Measurements from ENCODE around the gene EEFSEC.

The EEFSEC gene

DNA sequence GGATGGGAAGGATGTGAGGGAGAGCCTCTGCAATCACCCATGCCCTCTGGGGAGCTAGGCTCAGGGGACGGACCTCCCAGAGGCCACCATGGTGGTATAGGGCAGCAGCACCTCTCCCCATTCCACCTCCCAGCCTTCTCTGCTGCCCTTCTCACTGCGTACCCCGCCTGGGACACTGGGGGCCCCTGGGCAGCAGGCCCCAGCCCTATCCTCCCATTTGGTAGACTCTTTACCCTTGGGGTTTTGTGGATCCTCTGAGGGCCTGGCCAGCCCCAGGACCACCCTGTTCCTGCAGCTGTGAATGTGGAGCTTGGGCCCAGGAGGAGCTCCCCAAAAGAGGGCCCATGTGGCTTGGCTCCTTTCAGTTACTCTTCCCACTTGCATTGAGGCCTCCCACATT, 181.5 kb downstream of the EEFSEC start:
- intact Hi-C loops (cut with DNase I; ENCODE audit: low total_unique reads): no loop called here
- Histone ChIP-seq H3K27me3 (no peaks in the 10 kb centered on the region), H3K4me1 (peaks cover 0 to 6% (median 0%) of the 10 kb centered on the region in 4 donors), H3K36me3 (peaks cover 3 to 26% (median 7%) of the 10 kb centered on the region in 3 donors), H3K9me3 (no peaks in the 10 kb centered on the region), H3K4me3 (no peak overlapping the region), H3K27ac (no peak overlapping the region)
- no peak for DNase-seq
- TF ChIP-seq, protein P1, sequence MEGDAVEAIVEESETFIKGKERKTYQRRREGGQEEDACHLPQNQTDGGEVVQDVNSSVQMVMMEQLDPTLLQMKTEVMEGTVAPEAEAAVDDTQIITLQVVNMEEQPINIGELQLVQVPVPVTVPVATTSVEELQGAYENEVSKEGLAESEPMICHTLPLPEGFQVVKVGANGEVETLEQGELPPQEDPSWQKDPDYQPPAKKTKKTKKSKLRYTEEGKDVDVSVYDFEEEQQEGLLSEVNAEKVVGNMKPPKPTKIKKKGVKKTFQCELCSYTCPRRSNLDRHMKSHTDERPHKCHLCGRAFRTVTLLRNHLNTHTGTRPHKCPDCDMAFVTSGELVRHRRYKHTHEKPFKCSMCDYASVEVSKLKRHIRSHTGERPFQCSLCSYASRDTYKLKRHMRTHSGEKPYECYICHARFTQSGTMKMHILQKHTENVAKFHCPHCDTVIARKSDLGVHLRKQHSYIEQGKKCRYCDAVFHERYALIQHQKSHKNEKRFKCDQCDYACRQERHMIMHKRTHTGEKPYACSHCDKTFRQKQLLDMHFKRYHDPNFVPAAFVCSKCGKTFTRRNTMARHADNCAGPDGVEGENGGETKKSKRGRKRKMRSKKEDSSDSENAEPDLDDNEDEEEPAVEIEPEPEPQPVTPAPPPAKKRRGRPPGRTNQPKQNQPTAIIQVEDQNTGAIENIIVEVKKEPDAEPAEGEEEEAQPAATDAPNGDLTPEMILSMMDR (IDR thresholded peaks at IDR 0.05): no peak

DNA sequence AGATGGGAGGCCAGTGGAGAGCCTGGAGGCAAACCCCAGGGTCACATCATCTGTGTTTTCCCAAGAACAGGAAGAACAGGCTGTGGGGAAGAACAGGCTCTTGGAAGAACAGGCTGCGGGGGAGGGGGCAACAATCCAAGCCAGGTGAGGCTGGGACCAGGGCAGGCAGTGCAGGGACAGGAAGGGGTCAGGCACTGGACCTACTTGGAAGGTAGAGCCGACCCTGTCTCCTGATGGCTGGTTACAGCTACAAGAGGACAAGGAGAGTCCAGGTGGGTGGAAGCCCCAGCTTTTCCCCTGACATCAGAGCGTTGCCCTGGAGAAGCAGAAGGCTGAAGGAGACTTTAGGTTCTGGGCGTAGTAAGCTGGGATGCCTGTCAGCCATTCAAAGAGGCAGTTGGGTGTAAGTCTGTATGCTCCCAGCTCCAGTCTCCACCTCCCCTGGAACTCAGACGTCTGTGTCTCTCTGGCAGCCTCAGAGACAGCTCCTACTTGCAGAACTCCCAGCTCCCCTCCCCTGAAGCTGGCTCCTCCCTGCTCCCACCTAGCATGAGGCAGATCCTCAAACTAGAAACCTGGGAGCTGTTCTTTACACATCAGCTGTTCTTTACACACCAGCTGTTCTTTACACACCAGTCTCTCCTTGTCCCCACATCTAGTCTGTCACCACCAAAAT, 182.5 kb downstream of the EEFSEC start:
- Histone ChIP-seq H3K4me3 (no peak overlapping the region), H3K9me3 (no peaks in the 10 kb centered on the region), H3K27me3 (no peaks in the 10 kb centered on the region), H3K36me3 (peaks cover 3 to 28% (median 7%) of the 10 kb centered on the region in 3 donors), H3K4me1 (peaks cover 0 to 6% (median 0%) of the 10 kb centered on the region in 4 donors), H3K27ac (no peak overlapping the region)
- TF ChIP-seq, protein P1 (IDR thresholded peaks at IDR 0.05): no peak
- peak in 1 of 2 donors; percentile 48 for DNase-seq
- intact Hi-C loops (cut with DNase I; ENCODE audit: low total_unique reads): no loop called here

DNA sequence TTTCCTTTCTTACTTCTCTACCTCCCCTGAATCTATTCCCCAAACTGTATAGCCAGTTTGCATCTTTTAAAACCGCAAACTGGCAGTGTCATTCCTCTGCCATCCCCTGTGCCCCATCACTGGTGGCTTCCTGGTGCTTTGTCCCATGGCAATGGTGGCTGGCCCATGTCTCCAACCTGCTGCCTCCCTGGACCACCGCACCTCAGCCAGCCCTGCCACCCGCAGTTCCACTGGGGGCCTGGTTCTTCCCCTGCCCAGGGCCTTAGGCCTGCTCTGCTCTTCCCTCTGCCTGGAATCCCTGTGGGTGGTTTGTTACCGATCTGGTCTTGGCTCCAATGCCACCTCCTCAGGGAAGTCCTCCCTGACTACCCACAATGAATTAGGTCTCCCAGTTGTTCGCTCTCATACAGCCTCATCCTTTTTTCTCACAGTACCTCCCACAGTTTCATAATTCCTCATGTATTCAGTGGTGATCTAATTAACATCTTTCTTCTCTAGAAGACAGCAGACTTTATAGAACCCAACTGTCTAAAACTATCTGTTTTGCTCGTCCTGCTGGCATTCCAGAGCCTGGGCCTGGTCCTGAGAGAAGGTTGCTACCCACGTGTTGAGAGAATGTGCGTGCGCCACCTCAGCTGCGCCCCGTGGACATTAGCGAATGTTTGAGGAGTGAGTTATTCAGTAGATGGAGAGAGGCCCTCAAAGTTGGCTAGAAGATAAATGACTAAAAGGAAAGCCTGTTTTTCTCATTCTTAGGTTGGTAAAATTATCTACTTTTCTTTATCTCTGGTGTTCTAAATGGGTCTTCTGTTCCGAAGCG, 183.3 kb downstream of the EEFSEC start:
- DNase-seq: peak in 1 of 2 donors; percentile 40
- H3K9me3 ChIP-seq: no peaks in the 10 kb centered on the region
- H3K36me3 ChIP-seq: peaks cover 7 to 36% (median 8%) of the 10 kb centered on the region in 3 donors
- H3K27ac ChIP-seq: no peak overlapping the region
- TF ChIP-seq, protein P1 (IDR thresholded peaks at IDR 0.05): no peak
- intact Hi-C loops (cut with DNase I; ENCODE audit: low total_unique reads): no loop called here
- no peak overlapping the region for H3K4me3 ChIP-seq
- H3K27me3 ChIP-seq: no peaks in the 10 kb centered on the region
- peaks cover 0 to 6% (median 0%) of the 10 kb centered on the region in 4 donors for H3K4me1 ChIP-seq

DNA sequence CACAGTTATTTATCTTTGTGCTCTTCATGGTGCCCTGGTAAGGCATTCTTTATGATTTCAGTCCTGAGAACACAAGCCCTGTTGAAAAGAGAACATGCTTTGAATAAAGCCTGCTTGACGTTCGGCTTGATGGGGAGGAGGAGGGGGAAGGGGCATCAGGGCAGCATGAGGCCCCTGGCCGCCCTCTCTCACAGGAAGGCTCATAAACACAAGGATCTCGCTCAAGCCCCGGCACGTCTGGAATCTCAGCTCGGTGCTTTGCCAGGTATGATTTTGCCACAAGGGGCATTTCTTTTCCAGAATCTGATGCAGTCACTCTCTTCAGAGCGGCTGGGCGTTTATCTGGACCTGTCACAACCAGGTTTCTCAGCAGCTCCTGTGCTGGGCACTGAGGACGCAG, 184.0 kb downstream of the EEFSEC start:
- Histone ChIP-seq H3K4me3 (no peak overlapping the region), H3K27me3 (no peaks in the 10 kb centered on the region), H3K9me3 (no peaks in the 10 kb centered on the region), H3K4me1 (peaks cover 0 to 6% (median 0%) of the 10 kb centered on the region in 4 donors), H3K27ac (no peak overlapping the region), H3K36me3 (peaks cover 7 to 43% (median 15%) of the 10 kb centered on the region in 3 donors)
- TF ChIP-seq, protein P1 (IDR thresholded peaks at IDR 0.05): no peak
- DNase-seq: peak in 1 of 2 donors; percentile 43
- intact Hi-C loops (cut with DNase I; ENCODE audit: low total_unique reads): no loop called here

DNA sequence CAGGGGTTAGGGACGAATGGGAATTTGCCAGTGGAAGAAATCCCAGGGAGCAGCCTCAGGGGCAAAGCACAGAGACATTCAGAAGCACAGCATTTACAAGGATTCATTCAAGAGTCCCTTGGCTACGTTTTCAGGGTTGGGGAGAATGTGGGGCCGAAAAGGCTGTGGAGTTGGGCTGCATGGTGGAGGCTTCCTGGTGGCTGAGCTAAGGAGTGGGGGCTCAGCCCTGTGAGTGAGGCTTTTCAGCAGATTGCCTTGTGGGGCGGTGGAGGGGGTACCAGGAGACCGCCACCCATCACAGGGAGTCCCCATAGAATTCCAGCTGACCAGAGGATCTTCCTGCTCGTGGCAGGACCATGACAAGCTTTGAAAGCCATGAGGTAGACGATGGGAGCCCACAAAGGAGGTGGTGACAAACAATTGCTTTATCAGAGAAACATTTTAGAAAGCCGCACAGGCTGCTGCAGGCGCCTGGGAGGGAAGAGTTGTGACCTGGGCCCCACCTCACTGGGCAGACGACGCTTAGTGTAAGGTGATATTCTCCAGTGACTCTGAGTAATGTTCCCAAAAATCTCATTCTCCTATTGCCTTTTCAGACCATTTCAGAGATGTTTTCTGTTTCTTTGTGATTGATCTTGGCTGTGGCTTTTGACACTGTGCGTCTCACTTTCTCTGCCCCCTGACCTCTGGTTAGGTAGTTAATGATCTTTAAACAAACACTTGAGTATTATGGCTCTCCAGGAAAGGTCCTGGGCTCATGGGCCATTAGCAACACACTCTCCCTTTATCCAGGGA, 185.5 kb downstream of the EEFSEC start:
- intact Hi-C loops (cut with DNase I; ENCODE audit: low total_unique reads): no loop called here

More for the DNA sequence above, 185.5 kb downstream of the EEFSEC start:
- no peaks in the 10 kb centered on the region for H3K27me3 ChIP-seq
- H3K36me3 ChIP-seq: peaks cover 7 to 47% (median 19%) of the 10 kb centered on the region in 3 donors
- peaks cover 0 to 6% (median 0%) of the 10 kb centered on the region in 4 donors for H3K4me1 ChIP-seq
- peak in 1 of 2 donors; percentile 17 for DNase-seq
- H3K4me3 ChIP-seq: no peak overlapping the region
- H3K27ac ChIP-seq: no peak overlapping the region
- TF ChIP-seq, protein P1 (IDR thresholded peaks at IDR 0.05): no peak
- H3K9me3 ChIP-seq: no peaks in the 10 kb centered on the region

All from tibial artery (tissue), 4 donors.